NCI-H82 (cell line): ENCODE measurements around the gene RPE65.
"Not testable (repeated sequence)": the region's sequence is repeated elsewhere in the genome, so short reads cannot be mapped to it uniquely, and the experiment has no call there.

Source experiments
- DNase-seq: peaks from one replicate; lab custom pipeline; 2025; lab: John Stamatoyannopoulos, UW

The RPE65 gene

GRCh38 chr1:68453060-68453670 lies 3.4 kb upstream of the RPE65 start:
- DNase-seq, result no peak

- DNase-seq, result no peak
These were observed 1.4 kb downstream of the RPE65 start for GRCh38 chr1:68448365-68448764.

GRCh38 chr1:68445709-68446108 lies 4.0 kb downstream of the RPE65 start:
- DNase-seq, result no peak

GRCh38 chr1:68442822-68443556 lies 6.8 kb downstream of the RPE65 start:
- peak; percentile 76 for DNase-seq

GRCh38 chr1:68442006-68442405 lies 7.7 kb downstream of the RPE65 start:
- peak; percentile 32 for DNase-seq

- no peak for DNase-seq
These were observed 11.4 kb downstream of the RPE65 start for GRCh38 chr1:68438310-68438709.

GRCh38 chr1:68433395-68433794 lies 16.4 kb downstream of the RPE65 start:
- no peak for DNase-seq

GRCh38 chr1:68431076-68431475 lies 18.7 kb downstream of the RPE65 start:
- no peak for DNase-seq

DNA sequence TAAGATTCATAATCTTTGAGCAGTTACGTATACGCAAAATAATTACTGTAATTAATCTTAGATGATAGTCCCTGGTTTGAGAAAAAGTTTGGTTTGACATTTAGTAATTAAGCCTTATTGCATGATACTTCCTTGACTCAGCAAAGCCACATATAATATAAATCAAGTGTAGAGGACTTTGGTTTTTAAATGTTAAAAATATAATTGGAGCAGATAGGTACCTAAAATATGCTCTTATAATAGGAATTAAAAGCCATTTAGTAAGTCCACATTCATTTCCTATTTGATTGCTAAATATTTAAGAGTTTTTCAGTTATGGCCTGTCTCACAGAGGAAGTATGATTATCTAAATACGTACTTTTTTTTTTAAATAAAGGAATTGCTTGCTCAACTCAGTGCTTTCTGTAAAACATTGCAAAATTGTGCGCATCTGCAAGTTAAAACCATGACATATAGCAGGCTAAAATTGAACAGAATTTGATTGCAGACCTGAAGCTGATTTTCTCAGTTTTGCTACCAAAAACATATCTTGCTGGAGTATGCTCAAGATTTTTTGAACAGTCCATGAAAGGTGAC lies 20.4 kb downstream of the RPE65 start:
- DNase-seq, result no peak

DNA sequence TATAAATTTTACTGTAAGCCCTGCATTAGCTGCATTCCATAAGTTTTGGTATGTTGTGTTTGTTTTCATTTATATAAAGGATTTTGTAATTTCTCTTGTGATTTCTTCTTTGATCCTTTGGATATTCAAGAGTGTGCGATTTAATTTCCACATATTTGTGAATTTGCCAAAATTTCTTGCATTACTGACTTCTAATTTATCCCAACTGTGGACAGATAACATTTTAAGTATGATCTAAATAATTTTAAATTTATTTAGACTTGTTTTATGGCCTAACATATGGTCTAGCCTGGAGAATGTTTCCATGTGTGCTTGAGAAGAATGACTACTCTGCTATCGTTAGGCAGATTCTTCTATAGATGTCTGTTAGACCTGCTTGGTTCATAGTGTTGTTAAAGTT lies 23.2 kb downstream of the RPE65 start:
- no peak for DNase-seq

GRCh38 chr1:68421350-68421749 lies 28.4 kb downstream of the RPE65 start:
- no peak for DNase-seq

DNA sequence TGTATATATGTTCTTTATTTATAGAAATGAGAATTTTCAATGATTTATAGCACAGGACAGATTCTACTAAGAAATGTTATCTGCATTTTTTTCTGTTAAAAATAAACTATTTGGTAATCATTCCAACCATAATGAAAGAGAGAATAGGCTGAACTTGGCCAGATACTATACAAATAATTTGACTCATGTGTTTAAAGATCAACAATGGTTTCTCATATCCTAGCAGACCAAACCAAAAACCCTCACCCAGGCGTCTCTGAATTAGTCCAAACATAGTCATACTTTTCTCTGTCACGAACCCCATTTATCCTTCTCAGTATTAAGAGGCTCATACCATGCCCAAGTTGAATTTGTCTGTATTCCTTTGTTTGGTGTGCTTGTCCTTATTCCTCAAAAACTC lies 40.3 kb downstream of the RPE65 start:
- no peak for DNase-seq

GRCh38 chr1:68401506-68401905 lies 48.2 kb downstream of the RPE65 start:
- DNase-seq, result no peak

- not testable (repeated sequence) for DNase-seq
These were observed 54.2 kb downstream of the RPE65 start for GRCh38 chr1:68395575-68395974.

- DNase-seq, result not testable (repeated sequence)
These were observed 57.3 kb downstream of the RPE65 start for GRCh38 chr1:68392474-68392873.

- DNase-seq, result not testable (repeated sequence)
These were observed 63.8 kb downstream of the RPE65 start for GRCh38 chr1:68385798-68386524.

- no peak for DNase-seq
These were observed 64.8 kb downstream of the RPE65 start for GRCh38 chr1:68384872-68385411.

- no peak for DNase-seq
These were observed 65.4 kb downstream of the RPE65 start for GRCh38 chr1:68384321-68384813.

DNA sequence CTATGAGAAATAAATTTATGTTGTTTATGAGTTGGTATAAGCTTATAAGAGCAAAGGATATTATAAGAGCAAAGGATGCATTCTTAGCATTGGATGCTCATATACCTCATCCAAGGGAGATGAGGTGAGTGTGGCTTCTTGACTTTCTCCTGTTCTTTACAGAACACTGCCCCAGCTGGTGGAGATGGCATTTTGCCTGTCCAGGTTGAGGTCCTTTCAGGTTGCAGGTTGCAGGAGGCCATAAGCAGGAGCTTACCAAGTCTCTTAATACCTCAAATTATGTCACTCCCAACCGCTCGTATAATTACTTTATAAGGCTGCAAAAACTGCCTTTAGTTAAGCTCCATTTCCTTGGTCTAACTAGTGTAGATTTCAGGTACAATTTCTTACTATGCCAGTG lies 66.7 kb downstream of the RPE65 start:
- DNase-seq, result peak; percentile 78

- DNase-seq, result no peak
These were observed 70.7 kb downstream of the RPE65 start for GRCh38 chr1:68379085-68379478.
